Lower leg skin (tissue), 4 donors: Measurements from ENCODE around the gene IDS. TPM values are rescaled to one million over a fixed set of nuclear protein-coding genes. Genes with fewer than 3 reads are reported as not detected.

Experiments
- DNase-seq, 2 donors: peaks; one replicate each; pipeline ENCODE4 v3.0.0-alpha.2; 2019; ENCODE audit warnings: low spot score in 2 of 2
- H3K4me3 ChIP-seq: fragments of 200-600 bp; sonication (generic); 2 replicates; pipeline ENCODE4 v1.5.1; 2017; ENCODE audit warnings: mild to moderate bottlenecking, low read depth; ENCODE audit not compliant: poor library complexity, severe bottlenecking
- POLR2A ChIP-seq, 2 donors: fragments of 450-650 bp; IDR thresholded peaks; one replicate each; pipeline ENCODE4 v1.6.1; 2016 to 2017; ENCODE audit warnings: antibody characterized with exemption in 2 of 2, mild to moderate bottlenecking in 1 of 2, moderate library complexity in 1 of 2
- WGBS, 2 donors: methylation state at CpG; one replicate each; pipeline ENCODE4 v1.1.5; 2018; 5-methylcytosine and 5-hydroxymethylcytosine counted together
- intact Hi-C: fragments of 100-400 bp; cut with DNase I; formaldehyde crosslinking; loops from one replicate; pipeline ENCODE4 v1.15.0; 2023; ENCODE audit warnings: low total_unique reads
- total RNA-seq, 4 donors: library from RNA; depleted of rRNA; stranded (reverse); fragments of >200 nt; gene quantifications; one replicate each; pipeline ENCODE4 v1.1.0, GENCODE V29; 2016
- TF ChIP-seq, protein P1 (sequence below), 3 donors: fragments of 450-650 bp; IDR thresholded peaks; one replicate each; pipeline ENCODE4 v1.5.1; 2016; ENCODE audit warnings: antibody characterized with exemption in 3 of 3, mild to moderate bottlenecking in 3 of 3, moderate library complexity in 2 of 3

Gene IDS
- total RNA-seq, 4 donors from 2014 or later: 57.2 to 79.5 (median 70.7) TPM

DNA sequence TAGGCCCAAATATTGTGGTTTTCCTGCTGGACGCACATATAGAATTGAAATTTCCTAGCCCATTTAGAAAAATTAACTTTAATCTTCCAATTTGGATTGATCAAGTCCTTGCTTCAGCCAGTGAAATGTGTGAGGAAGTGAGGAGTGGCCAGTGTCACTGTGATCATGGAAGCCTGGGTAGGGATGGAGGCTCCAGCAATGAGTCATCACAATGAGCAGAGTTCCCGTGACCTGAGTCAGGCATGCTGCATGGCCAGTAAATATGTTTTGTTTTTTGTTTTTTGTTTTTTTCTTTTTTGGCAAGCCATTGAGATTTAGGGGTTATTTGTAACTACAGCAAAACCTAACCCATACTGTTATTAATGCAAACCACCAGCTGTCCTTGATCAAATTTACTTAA is 52.1 kb downstream of the IDS start:
- no peak for TF ChIP-seq POLR2A (IDR thresholded peaks at IDR 0.05)
- TF ChIP-seq, protein P1, sequence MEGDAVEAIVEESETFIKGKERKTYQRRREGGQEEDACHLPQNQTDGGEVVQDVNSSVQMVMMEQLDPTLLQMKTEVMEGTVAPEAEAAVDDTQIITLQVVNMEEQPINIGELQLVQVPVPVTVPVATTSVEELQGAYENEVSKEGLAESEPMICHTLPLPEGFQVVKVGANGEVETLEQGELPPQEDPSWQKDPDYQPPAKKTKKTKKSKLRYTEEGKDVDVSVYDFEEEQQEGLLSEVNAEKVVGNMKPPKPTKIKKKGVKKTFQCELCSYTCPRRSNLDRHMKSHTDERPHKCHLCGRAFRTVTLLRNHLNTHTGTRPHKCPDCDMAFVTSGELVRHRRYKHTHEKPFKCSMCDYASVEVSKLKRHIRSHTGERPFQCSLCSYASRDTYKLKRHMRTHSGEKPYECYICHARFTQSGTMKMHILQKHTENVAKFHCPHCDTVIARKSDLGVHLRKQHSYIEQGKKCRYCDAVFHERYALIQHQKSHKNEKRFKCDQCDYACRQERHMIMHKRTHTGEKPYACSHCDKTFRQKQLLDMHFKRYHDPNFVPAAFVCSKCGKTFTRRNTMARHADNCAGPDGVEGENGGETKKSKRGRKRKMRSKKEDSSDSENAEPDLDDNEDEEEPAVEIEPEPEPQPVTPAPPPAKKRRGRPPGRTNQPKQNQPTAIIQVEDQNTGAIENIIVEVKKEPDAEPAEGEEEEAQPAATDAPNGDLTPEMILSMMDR (IDR thresholded peaks at IDR 0.05): no peak
- 60 to 67% methylated on average over 2 of the region's 2 CpGs for WGBS, 2 donors
- DNase-seq: peak in 1 of 2 donors; percentile 29

DNA sequence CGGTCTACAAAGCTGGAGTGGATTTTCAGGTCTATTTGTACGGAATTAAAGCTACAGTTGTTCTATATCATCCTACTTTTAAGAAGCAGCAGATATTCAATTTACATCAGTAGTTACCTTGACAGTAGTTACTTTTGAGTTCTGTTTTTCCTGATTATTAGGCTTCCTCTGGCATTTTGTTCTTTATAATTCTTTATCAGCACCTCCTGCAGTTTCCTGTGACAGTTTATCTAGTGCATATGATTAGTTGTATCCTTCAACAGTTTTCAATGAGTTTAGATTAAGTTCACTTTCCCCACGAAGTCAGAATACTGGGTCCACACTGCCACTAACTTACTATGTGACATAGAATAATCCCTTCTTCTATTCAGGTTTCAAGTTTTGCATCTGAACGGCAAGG is 71.7 kb downstream of the IDS start:
- no peak for DNase-seq
- 61 to 81% methylated on average over 4 of the region's 4 CpGs for WGBS, 2 donors
- no peak overlapping the region for H3K4me3 ChIP-seq
- intact Hi-C loops: no loop called here
- TF ChIP-seq POLR2A (IDR thresholded peaks at IDR 0.05): no peak

More for the DNA sequence above, 52.1 kb downstream of the IDS start:
- intact Hi-C loops: no loop called here
- no peak overlapping the region for H3K4me3 ChIP-seq

DNA sequence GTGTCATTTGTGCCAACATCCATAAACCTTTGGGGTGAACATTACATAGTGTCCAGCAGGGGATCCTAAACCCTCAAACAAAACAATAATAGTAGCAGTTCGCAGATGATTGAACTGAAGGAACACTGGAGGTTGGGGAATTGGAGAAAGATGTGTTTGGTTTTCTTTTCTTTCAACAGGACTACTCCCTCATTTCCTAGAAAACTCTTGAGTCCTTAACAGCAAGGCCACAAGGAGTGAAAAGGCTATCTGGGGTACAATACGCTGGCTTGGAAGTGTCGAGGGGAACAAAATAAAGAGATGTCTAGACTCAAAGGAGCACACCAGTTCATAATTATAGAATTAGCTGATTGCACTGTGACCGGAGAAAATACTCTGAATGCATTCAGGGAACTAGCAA is 72.1 kb downstream of the IDS start:
- 84 to 86% methylated on average over 4 of the region's 4 CpGs for WGBS, 2 donors
- no peak for TF ChIP-seq POLR2A (IDR thresholded peaks at IDR 0.05)
- TF ChIP-seq, protein P1 (IDR thresholded peaks at IDR 0.05): no peak
- DNase-seq: no peak
- intact Hi-C loops: no loop called here
- H3K4me3 ChIP-seq: no peak overlapping the region

Other genes starting within 250 kb of the IDS start
- 10 to 100 TPM in 3 of 4 donors, 1 to 10 TPM in 1; 3.9 to 13.4 (median 11.5) TPM for gene EOLA1, start 35.7 kb upstream of the IDS start, total RNA-seq
- gene HSFX3, start 44.6 kb upstream of the IDS start, total RNA-seq: not detected
- not detected for gene MAGEA9B, start 82.2 kb upstream of the IDS start, total RNA-seq
- gene HSFX2, start 90.0 kb upstream of the IDS start, total RNA-seq: not detected
- gene TMEM185A, start 126.5 kb upstream of the IDS start, total RNA-seq: 10 to 100 TPM; 18.5 to 28.8 (median 22.1) TPM
- under 1 TPM in 1 of 4 donors, not detected in 3; 0.13 TPM for gene MAGEA11, start 206.8 kb upstream of the IDS start, total RNA-seq